Measurements from ENCODE around the gene RRBP1. TPM values are rescaled to one million over a fixed set of nuclear protein-coding genes. Genes with fewer than 3 reads are reported as not detected.

RRBP1 gene
- total RNA-seq, 1 donor from 2014 or later, result 101 TPM

GRCh38 chr20:17568045-17568788 lies 113.8 kb downstream of the RRBP1 start:
- TF ChIP-seq, protein P1, sequence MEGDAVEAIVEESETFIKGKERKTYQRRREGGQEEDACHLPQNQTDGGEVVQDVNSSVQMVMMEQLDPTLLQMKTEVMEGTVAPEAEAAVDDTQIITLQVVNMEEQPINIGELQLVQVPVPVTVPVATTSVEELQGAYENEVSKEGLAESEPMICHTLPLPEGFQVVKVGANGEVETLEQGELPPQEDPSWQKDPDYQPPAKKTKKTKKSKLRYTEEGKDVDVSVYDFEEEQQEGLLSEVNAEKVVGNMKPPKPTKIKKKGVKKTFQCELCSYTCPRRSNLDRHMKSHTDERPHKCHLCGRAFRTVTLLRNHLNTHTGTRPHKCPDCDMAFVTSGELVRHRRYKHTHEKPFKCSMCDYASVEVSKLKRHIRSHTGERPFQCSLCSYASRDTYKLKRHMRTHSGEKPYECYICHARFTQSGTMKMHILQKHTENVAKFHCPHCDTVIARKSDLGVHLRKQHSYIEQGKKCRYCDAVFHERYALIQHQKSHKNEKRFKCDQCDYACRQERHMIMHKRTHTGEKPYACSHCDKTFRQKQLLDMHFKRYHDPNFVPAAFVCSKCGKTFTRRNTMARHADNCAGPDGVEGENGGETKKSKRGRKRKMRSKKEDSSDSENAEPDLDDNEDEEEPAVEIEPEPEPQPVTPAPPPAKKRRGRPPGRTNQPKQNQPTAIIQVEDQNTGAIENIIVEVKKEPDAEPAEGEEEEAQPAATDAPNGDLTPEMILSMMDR (IDR thresholded peaks at IDR 0.05), result no peak
- Histone ChIP-seq H3K4me1 (peaks cover 13 to 40% of the 10 kb centered on the region in 2 donors), H3K4me3 (peak overlapping the region; percentile 18 to 93), H3K9me3 (no peaks in the 10 kb centered on the region), H3K27ac (peak overlapping the region; percentile 98 to 100), H3K36me3 (no peaks in the 10 kb centered on the region), H3K27me3 (no peaks in the 10 kb centered on the region)
- intact Hi-C loops (cut with DNase I), result loop anchor here (5.0 kb wide), 1 partner anchor 274 kb away; no protein-coding TSS in a partner anchor
- DNase-seq (ENCODE audit: low spot score in 2 of 2), result no peak

DNA sequence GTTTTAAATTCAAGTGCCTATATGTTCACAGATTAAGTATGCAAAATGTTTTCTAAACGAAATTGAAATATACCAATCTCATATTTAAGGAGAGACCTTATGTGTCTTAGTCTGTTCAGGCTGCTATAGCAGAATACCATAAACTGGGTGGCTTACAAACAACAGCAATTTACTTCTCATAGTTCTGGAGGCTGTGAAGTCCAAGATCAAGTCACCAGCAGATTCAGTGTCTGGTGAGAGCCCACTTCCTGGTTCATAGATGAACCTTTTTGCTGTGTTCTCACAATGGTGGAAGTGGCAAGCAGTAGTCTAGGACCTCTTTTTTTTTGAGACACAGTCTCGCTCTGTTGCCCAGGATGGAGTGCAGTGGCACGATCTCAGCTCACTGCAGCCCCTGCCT lies 115.7 kb downstream of the RRBP1 start:
- H3K4me1 ChIP-seq, result peaks cover 24 to 56% of the 10 kb centered on the region in 2 donors
- H3K27ac ChIP-seq, result peak overlapping the region; percentile 98 to 100

GRCh38 chr20:17565169-17565845 lies 116.7 kb downstream of the RRBP1 start:
- no peak for DNase-seq (ENCODE audit: low spot score in 2 of 2)
- H3K4me3 ChIP-seq, result no peak overlapping the region
- TF ChIP-seq, protein P1 (IDR thresholded peaks at IDR 0.05), result no peak
- peaks cover 27 to 66% of the 10 kb centered on the region in 2 donors for H3K4me1 ChIP-seq
- H3K27me3 ChIP-seq, result no peaks in the 10 kb centered on the region
- no peaks in the 10 kb centered on the region for H3K36me3 ChIP-seq
- intact Hi-C loops (cut with DNase I), result loop anchor here (5.0 kb wide), 1 partner anchor 277 kb away; no protein-coding TSS in a partner anchor
- H3K9me3 ChIP-seq, result no peaks in the 10 kb centered on the region
- peak overlapping the region; percentile 98 to 100 for H3K27ac ChIP-seq

More for the DNA sequence above, 115.7 kb downstream of the RRBP1 start:
- no peaks in the 10 kb centered on the region for H3K36me3 ChIP-seq
- no peaks in the 10 kb centered on the region for H3K27me3 ChIP-seq
- H3K9me3 ChIP-seq, result no peaks in the 10 kb centered on the region
- intact Hi-C loops (cut with DNase I), result loop anchor here (5.0 kb wide), 1 partner anchor 276 kb away; no protein-coding TSS in a partner anchor
- no peak for DNase-seq (ENCODE audit: low spot score in 2 of 2)
- TF ChIP-seq, protein P1 (IDR thresholded peaks at IDR 0.05), result no peak
- H3K4me3 ChIP-seq, result no peak overlapping the region

Other genes with a start within 250 kb of the RRBP1 start
- not detected for gene BFSP1, start 150.9 kb downstream of the RRBP1 start, total RNA-seq
- gene DSTN, start 112.2 kb downstream of the RRBP1 start, total RNA-seq, result 452 TPM
- gene BANF2, start 17.7 kb upstream of the RRBP1 start, total RNA-seq, result not detected